ENCODE data around the gene SMIM15.
"Not testable (repeated sequence)": the region's sequence is repeated elsewhere in the genome, so short reads cannot be mapped to it uniquely, and the experiment has no call there.

Gene SMIM15, protein sequence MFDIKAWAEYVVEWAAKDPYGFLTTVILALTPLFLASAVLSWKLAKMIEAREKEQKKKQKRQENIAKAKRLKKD

DNA sequence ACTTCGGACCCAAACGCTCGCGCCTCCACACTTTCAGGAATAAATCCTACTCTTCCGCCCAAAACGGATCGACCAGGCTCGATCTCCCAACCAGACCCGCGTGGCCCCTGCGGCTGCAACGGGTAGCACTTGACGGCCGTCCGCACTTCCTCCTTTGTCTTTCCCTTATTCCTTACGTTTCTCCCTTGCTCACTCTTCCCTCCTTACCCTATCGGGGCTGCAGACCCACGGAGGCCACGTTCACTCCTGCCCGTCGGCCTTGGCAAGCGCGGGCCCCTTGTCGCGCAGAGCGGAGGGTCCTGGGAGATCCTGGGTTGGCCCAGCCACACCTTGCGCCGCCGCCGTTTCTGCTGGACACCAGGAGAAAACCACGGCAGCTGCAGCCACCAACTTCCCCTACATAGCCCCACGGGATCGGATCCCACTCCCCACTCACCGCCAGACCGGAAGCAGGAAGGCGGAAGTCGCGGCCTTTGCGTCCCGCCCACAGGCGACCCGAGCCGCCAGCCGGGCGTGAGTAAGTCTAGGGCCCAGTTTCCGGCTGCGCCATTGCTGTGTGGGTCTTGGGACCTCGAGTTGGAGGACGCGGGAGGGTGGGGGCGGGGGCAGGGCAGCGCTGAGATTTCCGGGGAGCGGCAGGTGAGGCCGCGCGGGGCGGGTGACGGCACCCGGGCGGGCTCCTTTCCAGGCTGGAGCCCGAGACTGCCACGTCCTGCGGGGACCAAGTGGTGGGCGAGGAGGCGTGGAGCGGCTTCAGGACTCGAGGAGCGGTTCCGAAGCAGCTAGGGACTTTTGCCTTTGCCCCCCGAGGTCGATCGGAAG is at the start of gene SMIM15:
Gene SMIM15 (minus strand): TSS at position 459 of the 822 bp plus-strand sequence. CDS start 2,297 bp downstream, outside the sequence.
- peak; percentile 78 to 81 for DNase-seq (ENCODE audit: low read depth in 2 of 2)

DNA sequence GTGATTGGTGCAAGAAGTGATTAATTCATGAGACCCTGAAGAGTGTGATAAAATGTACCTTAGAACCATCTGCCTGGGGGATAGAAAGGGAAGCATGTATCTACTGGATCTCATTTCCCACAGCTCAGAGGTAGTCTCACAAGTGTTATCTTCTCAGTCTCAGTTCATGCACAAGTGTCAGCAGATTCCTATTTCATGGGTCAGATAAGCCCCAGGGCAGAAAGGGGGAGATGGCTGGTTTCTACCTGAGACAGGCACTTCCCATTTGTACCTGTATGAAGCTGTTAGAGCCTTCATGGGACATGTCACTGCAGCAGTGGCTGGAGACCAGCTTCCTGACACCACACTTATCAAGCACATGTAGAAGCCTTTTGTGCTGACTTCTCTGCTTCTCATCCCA is 45.6 kb upstream of the SMIM15 start:
- no peak for DNase-seq (ENCODE audit: low read depth in 2 of 2)

DNA sequence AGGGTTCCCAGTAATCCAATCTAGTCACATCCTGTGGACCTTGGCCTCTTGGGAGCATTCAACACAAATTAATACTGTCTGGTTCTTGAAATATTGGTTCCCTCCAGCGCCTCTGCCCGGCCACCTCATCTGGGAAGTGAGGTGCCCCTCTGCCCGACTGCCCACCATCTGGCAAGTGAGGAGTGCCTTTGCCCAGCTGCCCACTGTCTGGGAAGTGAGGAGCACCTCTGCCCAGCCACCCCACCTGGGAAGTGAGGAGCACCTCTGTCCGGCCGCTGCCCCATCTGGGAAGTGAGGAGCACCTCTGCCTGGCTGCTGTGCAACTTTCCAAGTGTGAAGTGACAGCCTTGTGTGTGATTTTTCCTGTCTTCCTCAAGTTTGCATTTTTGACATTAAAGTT is 42.7 kb upstream of the SMIM15 start:
- DNase-seq (ENCODE audit: low read depth in 2 of 2) = no peak

DNA sequence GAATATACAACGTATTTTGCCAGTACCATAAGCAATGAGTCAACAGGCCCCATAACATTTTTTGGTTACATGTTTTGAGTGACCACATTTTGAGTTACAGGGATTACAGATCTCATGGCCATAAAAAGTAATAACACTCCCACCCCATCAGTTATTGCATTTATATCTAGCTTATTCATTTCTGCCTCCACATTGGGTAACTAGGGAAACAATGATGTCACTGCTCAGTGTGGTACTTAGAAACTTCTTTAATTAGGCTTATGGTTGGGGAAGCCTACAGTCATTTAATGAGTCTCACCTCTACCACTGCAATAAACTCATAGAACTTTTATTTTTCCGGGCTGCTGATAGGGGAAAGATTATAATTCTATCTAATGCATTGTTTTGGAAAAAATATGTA is 39.9 kb upstream of the SMIM15 start:
- no peak for DNase-seq (ENCODE audit: low read depth in 2 of 2)

DNA sequence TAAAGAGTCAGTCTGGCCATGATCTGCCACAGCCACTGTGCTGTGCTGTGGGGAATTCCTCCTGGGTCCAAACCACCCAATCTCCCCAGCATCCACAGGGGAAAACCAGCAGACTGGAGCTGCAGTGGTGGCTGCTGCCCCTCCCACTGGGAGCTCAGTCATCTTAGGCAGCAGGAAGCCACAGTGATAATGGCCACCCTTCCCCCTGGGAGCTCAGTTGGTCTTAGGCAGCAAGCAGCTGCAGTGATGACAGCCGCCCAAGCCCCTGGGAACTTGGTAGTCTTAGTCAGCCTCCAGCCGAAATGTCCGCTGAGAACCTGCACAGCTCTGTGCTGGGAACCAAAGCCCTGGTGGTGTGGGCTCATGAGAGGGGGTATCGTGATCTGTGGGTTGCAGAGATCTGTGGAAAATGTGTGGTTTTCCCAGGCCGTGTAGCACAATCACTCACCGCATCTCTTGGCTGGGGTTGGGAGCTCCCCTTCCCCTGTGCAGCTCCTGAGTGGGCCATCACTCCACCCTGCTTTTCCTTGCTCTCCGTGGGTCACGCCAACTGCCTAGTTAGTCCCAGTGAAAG is 38.4 kb upstream of the SMIM15 start:
- DNase-seq (ENCODE audit: low read depth in 2 of 2) = no peak

DNA sequence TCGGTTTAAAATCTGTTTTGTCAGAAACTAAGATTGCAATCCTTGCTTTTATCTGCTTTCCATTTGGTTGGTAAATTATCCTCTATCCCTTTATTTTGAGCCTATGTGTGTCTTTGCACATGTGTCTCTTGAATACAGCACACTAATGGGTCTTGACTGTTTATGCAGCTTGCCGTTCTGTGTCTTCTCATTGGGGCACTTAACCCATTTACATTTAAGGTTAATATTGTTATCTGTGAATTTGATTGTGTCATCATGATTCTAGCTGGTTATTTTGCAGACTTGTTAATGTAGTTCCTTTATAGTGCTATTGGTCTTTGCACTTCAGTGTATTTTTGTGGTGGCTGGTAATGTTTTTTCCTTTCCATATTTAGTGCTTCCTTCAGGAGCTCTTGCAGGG is 36.3 kb upstream of the SMIM15 start:
- no peak for DNase-seq (ENCODE audit: low read depth in 2 of 2)

DNA sequence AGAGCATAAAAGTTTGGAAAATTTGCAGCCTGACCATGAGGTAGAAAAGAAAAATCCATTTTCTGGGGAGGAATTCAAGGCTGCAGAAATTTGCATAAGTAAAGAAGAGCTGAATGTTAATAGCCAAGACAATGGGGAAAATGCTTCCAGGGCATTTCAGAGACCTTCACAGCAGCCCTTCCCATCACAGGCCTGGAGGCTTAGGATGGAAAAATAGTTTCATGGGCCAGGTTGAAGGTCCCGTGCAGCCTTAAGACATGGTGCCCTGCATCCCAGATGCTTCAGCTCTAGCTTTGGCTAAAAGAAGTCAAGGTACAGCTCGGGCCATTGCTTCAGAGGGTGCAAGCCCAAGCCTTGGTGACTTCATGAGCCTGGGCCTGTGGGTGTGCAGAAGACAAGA is 25.6 kb upstream of the SMIM15 start:
- not testable (repeated sequence) for DNase-seq (ENCODE audit: low read depth in 2 of 2)

DNA sequence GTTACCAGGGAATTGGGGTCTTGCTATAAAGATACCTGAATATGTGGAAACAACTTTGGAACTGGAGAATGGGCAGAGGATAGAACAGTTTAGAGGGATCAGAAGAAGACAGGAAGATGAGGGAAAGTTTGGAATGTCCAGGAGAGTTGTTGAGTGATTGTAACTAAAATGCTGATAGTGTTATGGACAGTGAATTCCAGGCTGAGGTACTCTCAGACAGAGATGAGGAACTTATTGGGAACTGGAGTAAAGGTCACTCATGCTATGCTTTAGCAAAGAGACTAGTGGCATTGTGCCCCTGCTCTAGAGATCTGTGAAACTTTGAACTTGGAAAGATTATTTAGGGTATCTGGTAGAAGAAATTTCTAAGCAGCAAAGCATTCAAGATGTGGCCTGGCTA is 25.1 kb upstream of the SMIM15 start:
- not testable (repeated sequence) for DNase-seq (ENCODE audit: low read depth in 2 of 2)

DNA sequence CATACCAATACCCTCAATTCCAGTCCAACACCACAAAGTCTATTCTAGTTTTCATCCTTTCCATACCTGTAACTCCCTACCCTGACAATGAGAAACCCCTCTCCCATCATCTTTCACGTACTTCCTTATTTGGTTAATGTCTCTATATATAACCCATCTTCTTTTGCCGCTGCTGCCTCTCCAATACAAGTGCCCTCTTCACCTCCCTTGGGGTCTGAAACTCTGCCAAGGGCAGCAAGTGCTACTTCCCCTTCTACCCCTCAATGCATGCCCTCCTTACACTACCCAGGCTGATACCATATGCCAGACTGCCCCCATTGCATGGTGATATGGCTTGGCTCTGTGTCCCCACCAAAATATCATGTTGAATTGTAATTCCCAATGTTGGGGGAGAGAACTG is 24.4 kb upstream of the SMIM15 start:
- no peak for DNase-seq (ENCODE audit: low read depth in 2 of 2)

DNA sequence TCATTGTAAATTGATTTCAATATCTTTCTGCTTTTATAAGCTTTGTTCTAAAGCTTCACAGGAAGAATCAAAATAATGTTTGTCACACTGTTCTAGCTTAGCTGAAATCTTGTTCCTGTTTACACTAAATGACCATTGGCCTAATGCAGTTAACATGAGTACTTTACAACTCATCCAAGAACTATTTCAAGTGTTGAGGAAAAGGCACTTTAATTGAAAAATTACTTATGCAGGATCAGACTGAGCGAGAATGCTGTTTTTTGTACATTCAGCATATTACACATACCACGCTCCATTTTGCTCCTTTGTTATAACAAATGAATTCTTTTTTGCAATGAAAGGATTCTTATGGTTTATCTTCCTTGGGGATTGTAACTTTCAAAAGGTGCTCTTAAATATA is 22.4 kb upstream of the SMIM15 start:
- no peak for DNase-seq (ENCODE audit: low read depth in 2 of 2)

DNA sequence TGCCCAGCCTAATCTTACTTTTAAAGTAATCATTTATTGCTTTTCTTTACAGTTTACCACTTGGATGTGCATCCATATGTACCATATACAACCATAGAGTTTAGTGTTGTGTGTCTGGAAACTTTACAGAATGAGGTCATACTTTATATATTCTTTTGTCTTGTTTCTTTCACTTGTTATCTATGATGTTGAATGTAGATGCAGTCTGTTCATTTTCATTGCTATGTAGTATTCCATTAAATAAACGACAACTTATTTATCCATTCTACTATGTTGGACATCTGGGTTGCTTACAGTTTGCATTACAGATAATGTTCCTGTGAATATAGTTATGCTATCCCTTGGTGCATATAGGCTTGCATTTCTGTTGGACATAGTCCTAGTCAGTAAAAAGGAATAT is 21.3 kb upstream of the SMIM15 start:
- DNase-seq (ENCODE audit: low read depth in 2 of 2) = no peak

DNA sequence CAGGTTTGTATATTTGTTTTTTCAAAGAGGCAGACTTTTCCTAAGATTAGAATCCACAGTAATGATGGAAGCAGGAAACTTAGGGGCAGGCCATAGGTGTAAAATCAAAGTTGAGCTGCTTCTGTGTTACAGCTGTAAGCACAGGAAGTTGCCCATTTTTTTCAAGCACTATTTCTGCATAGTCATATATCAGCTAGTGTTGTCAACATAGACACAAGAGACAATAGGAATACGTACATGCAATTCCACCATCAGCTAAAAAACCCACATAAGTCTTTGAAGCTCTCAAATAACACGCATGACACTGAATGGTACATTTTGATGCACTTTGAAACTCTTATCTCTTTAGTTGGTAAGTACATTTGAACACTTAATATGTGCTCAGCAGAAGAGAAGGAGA is 20.2 kb upstream of the SMIM15 start:
- DNase-seq (ENCODE audit: low read depth in 2 of 2) = no peak

DNA sequence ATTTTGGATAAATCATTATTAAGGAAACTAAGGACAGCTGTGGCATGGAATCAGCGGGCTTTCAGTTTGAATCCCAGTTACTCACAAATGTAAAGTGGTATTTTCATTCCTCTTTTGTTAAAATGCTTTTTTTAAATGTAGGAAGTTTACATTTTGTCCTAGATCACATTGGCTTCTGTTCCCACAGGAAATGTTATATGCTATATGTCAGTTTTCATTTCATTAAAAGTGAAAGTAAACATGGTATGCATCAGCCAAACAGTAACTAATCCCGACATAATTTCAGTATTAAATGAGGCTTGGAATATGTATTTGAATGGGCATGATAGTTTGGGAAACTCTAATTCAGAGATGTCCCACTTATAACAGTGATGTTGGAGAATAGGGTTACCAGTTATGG is 18.6 kb upstream of the SMIM15 start:
- no peak for DNase-seq (ENCODE audit: low read depth in 2 of 2)

DNA sequence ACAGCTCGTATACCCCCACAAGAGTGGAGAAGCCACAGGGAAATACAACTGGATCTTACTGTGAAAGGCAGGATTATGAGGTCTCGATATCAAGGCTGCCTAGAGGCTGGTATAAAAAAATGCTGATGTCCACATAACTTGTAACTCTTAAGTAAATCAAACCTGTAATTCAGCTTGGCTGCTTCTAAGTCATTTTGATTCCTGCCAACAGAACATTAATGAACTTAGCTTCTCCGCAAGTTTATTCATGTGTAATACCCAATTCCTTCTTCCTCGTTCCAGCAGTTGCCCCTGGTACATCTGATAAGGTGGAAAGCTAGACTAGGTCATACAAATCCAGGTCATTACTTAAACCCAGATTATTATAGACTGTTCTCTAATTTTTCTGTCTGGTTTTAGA is 16.4 kb upstream of the SMIM15 start:
- DNase-seq (ENCODE audit: low read depth in 2 of 2) = no peak

DNA sequence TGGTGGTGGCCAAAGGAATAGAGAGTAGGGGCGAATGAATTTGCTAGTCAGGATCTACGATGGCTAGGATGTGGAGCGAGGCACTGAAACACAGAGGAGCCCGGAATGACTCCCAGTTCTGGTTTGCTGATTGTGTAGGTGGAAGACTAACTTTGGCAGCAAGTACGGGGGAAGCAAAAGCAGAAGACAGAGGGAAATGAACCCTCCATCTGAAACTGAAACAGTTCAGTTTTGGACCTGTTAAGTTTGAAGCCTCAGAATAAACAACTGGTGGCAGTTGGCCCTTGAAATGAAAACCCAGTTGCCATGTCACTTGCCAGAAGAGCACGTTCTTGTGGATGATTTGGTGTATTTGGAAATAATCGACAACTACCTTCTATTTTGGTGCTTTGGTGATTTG is 15.4 kb upstream of the SMIM15 start:
- no peak for DNase-seq (ENCODE audit: low read depth in 2 of 2)

DNA sequence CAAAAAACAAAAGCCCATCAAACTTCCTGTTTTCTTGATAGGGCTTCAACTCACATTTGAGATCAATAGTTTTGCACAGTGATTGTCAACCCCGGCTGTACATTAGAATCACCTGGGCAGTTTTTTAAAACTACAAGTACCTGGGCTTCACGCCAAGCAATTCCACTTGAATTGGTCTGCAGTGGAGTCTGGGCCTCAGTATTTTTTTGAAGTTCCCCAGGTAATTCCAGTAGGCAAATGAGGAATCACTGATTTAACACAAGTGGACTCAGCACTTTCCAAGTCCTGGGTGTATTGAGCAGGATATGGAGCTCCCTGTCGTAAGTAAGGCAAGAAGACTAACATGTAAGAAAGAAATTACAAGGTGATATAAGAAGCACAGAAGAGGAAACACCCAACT is 14.8 kb upstream of the SMIM15 start:
- DNase-seq (ENCODE audit: low read depth in 2 of 2) = no peak

DNA sequence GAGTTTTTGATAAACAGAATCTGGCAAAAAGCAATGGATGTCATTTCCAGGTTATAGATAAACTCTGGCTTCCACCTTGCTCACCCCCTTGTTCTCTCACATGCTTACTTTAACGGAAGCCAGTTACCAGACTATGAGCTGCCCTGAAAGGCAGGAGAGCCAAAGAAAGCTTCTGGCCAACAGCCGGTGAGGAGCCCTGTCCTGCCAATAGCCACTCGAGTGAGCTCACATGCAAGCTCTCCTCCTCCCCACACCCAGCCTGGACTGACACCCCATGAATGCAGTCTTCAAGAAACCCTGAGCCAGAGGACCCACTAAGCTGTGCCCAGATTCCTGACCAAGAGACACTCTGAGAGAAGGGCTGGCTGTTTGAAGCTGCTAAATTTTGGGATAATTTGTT is 14.4 kb upstream of the SMIM15 start:
- DNase-seq (ENCODE audit: low read depth in 2 of 2) = no peak

DNA sequence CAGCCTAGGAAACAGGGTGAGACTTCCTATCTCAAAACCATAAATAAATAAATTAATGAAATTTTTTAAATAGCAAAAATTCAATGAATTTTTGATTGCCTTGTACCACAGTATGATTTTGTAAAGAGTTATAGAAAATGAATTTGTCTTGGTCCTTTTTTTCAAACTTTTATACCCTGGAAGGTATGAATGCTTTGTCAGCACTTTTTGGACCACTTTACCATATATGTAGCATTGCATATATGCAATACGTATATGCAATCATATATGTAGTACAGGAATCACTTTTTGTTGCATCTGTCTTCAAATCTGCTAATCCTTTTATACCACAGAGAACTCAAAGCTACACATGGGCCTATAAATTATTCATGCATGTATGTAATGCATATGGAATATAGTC is 9.2 kb upstream of the SMIM15 start:
- DNase-seq (ENCODE audit: low read depth in 2 of 2) = no peak

DNA sequence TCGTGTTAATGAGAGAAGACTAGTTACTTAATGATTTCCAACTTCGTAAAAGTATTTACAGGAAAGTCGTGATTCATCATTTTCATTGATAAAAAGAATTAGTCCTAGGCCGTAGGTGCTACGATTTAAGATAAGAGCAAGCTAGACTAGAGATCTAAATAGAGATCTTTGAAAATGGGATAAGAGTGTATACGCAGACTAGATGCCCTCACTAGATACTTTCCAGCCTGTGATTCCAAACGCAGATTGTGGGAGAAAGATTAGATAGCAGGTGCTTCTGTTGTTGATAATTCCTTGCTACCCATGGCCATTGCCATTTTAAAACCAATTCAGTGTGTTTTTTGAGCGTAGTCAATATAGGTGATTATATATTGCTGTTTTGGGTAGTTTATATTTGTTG is 6.7 kb upstream of the SMIM15 start:
- DNase-seq (ENCODE audit: low read depth in 2 of 2) = no peak

DNA sequence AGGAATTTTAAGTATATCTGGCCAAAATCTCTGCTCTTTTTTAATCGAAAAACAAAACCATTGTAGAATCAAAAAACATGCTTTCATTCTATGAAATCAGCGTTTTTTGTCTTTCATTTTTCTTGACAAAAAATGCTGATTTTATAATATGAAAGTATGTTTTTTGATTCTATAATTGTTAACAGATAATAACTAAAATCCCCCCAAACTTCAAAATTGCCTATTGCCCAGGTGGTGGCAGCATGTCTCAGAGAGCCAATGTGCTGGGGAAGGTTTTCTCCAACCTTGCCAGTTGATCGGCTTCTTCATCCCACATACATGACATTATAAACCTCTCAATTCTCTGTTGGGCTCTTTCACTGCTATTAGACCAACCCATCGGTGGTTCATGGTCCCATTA is 5.1 kb upstream of the SMIM15 start:
- DNase-seq (ENCODE audit: low read depth in 2 of 2) = no peak

DNA sequence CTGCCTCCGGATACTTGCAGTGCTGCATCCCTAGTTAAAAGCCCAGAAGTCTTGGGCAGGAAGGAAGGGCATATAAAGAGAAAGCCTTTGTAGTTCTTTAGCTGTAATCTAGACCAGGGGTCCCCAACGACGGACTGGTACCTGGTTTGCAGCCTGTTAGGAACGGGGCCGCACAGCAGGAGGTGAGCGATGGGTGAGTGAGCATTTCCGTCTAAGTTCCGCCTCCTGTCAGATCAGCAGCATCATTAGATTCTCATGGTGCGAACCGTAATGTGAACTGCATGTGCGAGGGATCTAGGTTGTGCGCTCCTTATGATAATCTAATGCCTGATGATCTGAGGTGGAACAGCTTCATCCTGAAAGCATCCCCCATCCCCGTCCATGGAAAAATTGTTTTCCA is 1.6 kb upstream of the SMIM15 start:
- no peak for DNase-seq (ENCODE audit: low read depth in 2 of 2)

DNA sequence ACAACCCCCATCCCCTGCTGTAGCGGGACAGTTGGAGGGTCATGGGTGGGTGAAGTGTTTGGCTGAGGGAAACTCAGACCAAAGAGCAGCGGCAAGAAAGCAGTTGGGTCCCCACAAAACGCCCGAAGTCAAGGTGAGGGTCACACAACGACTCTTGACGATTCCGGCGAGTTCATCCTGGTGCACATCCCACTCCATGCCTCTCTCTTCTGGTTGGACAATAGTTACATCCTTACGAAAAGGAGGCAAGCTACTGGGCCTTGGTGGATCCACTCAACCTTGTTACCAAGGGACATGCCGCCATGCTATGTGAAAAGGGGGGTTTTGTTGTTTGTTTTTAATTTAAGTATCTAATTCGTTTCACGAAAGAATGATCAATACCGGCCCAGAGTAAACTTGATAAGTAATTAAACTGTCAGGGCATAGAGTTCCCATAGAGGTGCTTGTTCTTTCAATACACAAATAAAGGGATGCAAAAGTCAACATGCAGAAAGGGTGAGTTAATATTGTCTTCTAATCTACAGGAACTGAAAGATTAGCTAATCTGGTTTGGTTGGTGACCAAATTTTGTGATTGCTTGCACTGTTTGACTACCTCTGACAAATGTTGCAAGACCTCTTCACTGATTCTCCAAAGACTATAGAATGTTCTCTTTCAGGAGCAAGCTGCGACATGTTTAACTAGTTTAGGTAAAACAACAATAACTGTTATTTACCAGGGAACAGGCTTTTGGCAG is 732 bp upstream of the SMIM15 start:
- no peak for DNase-seq (ENCODE audit: low read depth in 2 of 2)

DNA sequence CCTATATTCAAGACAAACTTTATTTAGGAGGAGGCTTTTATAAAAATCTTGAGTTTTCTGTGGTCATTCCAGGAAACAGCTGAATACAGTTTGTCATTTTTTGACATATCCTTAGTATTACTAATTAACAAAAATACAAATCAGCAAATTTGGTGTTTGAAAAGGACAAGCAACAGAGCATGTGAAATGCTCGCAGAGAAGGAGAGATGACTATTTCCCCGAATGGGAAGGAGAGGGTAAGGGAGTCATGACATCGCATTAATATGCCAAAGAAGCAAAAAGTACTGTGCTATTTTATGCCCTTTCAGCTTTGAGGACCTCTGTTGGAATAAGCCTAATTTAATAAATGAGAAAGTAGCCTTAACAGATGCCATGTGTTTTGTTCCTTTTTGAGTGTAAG is 1.8 kb downstream of the SMIM15 start:
- DNase-seq (ENCODE audit: low read depth in 2 of 2) = no peak
